Spleen (tissue), 11 donors: ENCODE results near the gene C1QTNF8. TPM values are rescaled to one million over a fixed set of nuclear protein-coding genes. Genes with fewer than 3 reads are reported as not detected.
"Not testable (repeated sequence)": the region's sequence is repeated elsewhere in the genome, so short reads cannot be mapped to it uniquely, and the experiment has no call there.

ENCODE experiments used
- DNase-seq: peaks from one replicate; pipeline ENCODE4 v3.0.0-alpha.2; 2020
- H3K27ac ChIP-seq, 8 donors: fragments of 200-600 bp; sonication (generic) in 7 of 8; 1 replicate in 4 of 8; 2 replicates in 4 of 8; pipeline versions ENCODE4 v1.5.0 to v1.8.0; 2016 to 2021; ENCODE audit warnings: inconsistent platforms in 4 of 8, mild to moderate bottlenecking in 4 of 8, moderate library complexity in 1 of 8
- H3K27me3 ChIP-seq, 7 donors: fragments of 200-600 bp; sonication (generic) in 6 of 7; replicated peaks in 1 of 7; 1 replicate in 4 of 7; 2 replicates in 3 of 7; pipeline versions ENCODE4 v1.5.0 to v1.8.0; 2016 to 2021; ENCODE audit warnings: inconsistent platforms in 3 of 7, mild to moderate bottlenecking in 1 of 7
- H3K36me3 ChIP-seq, 6 donors: fragments of 200-600 bp; sonication (generic) in 5 of 6; 1 replicate in 4 of 6; 2 replicates in 2 of 6; pipeline versions ENCODE4 v1.5.0 to v1.8.0; 2016 to 2021; ENCODE audit warnings: inconsistent platforms in 2 of 6
- H3K4me1 ChIP-seq, 6 donors: fragments of 200-600 bp; sonication (generic) in 5 of 6; 1 replicate in 3 of 6; 2 replicates in 3 of 6; pipeline versions ENCODE4 v1.5.0 to v1.8.0; 2016 to 2021; ENCODE audit warnings: inconsistent platforms in 3 of 6
- H3K4me3 ChIP-seq, 8 donors: fragments of 200-600 bp; sonication (generic) in 7 of 8; 1 replicate in 4 of 8; 2 replicates in 4 of 8; pipeline versions ENCODE4 v1.5.0 to v1.8.0; 2016 to 2021; ENCODE audit warnings: inconsistent platforms in 4 of 8, mild to moderate bottlenecking in 4 of 8, moderate library complexity in 2 of 8
- H3K9me3 ChIP-seq, 8 donors: fragments of 200-600 bp; sonication (generic) in 7 of 8; 1 replicate in 4 of 8; 2 replicates in 4 of 8; pipeline versions ENCODE4 v1.5.0 to v1.8.0; 2016 to 2021; ENCODE audit warnings: inconsistent platforms in 4 of 8
- POLR2A ChIP-seq, 3 donors: fragments of 450-650 bp; IDR thresholded peaks; one replicate each; pipeline ENCODE4 v1.5.1; 2017; ENCODE audit warnings: antibody characterized with exemption in 3 of 3, mild to moderate bottlenecking in 1 of 3
- POLR2AphosphoS5 ChIP-seq, 3 donors: sonication (generic); formaldehyde crosslinking; IDR thresholded peaks; one replicate each; pipeline ENCODE4 v1.5.1; 2017; ENCODE audit warnings: antibody characterized with exemption in 3 of 3
- WGBS, 5 donors: extraction: QIAGEN DNeasy Blood & Tissue Kit in 3 of 5; methylation state at CpG; one replicate each; pipeline versions ENCODE4 v1.1.5 to v1.1.7; 2013 to 2018; 5-methylcytosine and 5-hydroxymethylcytosine counted together
- intact Hi-C: fragments of 100-400 bp; cut with DNase I; formaldehyde crosslinking; loops from one replicate; pipeline ENCODE4 v1.15.0; 2023; ENCODE audit warnings: low total_unique reads
- polyA plus RNA-seq, 3 donors: library from polyadenylated mRNA; stranded (reverse); fragments of 200-250 nt; gene quantifications; one replicate each; pipeline ENCODE4 v1.2.1, GENCODE V29; 2013
- total RNA-seq, 7 donors: library from RNA; depleted of rRNA in 3 of 7; stranded (reverse); fragments of >200 nt in 3 of 7; fragmentation: NEBNext Ultra II Directional in 4 of 7; extraction: Animal tissue kit (Norgen Biotek cat#: 25700) in 4 of 7; gene quantifications; one replicate each; pipeline versions ENCODE4 v1.1.0 to v1.2.1, GENCODE V29; 2016 to 2021
- TF ChIP-seq, protein P1 (sequence below), 11 experiments: fragments of 200-600 bp in 7 of 11; fragments of 450-650 bp in 4 of 11; sonication (generic) in 4 of 11; IDR thresholded peaks in 8 of 11; conservative IDR thresholded peaks in 3 of 11; 1 replicate in 7 of 11; 2 replicates in 4 of 11; pipeline versions ENCODE4 v1.4.0 to v1.8.0; 2016 to 2021; ENCODE audit warnings: antibody characterized with exemption in 11 of 11, inconsistent platforms in 4 of 11, mild to moderate bottlenecking in 1 of 11
- donor health status: healthy with polysubstance abuse.
- donor health status: DM: no; HTN: no; CAD: no; lungs with moderate emphysema.
- donor health status: DM: no; HTN: no; CAD: no.
- donor health status: Bipolar disorder and iron deficiency.
- donor health status: healthy.
- donor health status: DM: no; HTN: no; CAD: no.
- donor health status: DM: yes; HTN: yes; CAD: no.

The C1QTNF8 gene
- total and polyA plus RNA-seq, 10 donors: not detected

- no peak overlapping the region for H3K27ac ChIP-seq
Observed at GRCh38 chr16:1094601-1095449, 1.2 kb downstream of the C1QTNF8 start.

DNA sequence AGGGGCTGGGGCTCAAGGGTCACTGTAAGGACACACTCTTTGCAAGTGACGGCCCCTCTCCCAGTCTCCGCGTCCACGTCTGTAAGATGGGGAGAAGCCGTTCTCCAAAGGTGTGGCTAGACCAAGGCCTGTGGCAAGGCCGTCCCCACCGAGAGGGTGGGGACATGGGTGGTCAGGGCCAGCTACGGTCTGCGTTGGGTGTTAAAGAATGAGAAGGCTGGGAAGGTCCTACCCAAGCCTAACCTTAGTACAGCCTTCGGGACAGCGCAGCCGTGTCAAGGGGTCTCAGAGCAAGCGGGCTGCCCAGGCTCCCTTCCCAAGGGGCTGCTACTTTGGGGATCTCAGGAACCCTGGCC lies 1.9 kb downstream of the C1QTNF8 start:
- Histone ChIP-seq H3K4me1 (peaks cover 0 to 15% (median 10%) of the 10 kb centered on the region in 6 donors), H3K27me3 (peaks cover 0 to 84% (median 20%) of the 10 kb centered on the region in 7 donors), H3K4me3 (no peak overlapping the region), H3K27ac (no peak overlapping the region), H3K9me3 (no peaks in the 10 kb centered on the region), H3K36me3 (no peaks in the 10 kb centered on the region)
- DNase-seq: no peak
- intact Hi-C loops: no loop called here
- no peak for TF ChIP-seq POLR2AphosphoS5 (IDR thresholded peaks at IDR 0.05)
- TF ChIP-seq, protein P1, sequence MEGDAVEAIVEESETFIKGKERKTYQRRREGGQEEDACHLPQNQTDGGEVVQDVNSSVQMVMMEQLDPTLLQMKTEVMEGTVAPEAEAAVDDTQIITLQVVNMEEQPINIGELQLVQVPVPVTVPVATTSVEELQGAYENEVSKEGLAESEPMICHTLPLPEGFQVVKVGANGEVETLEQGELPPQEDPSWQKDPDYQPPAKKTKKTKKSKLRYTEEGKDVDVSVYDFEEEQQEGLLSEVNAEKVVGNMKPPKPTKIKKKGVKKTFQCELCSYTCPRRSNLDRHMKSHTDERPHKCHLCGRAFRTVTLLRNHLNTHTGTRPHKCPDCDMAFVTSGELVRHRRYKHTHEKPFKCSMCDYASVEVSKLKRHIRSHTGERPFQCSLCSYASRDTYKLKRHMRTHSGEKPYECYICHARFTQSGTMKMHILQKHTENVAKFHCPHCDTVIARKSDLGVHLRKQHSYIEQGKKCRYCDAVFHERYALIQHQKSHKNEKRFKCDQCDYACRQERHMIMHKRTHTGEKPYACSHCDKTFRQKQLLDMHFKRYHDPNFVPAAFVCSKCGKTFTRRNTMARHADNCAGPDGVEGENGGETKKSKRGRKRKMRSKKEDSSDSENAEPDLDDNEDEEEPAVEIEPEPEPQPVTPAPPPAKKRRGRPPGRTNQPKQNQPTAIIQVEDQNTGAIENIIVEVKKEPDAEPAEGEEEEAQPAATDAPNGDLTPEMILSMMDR (IDR thresholded peaks at IDR 0.05 in 8 of 11, conservative IDR thresholded peaks at IDR 0.05 in 3 of 11): no peak
- 43 to 75% (median 61%) methylated on average over 5 to 13 of the region's 13 CpGs for WGBS, 5 donors

More at GRCh38 chr16:1094601-1095449, 1.2 kb downstream of the C1QTNF8 start:
- Histone ChIP-seq H3K27me3 (peaks cover 0 to 84% (median 18%) of the 10 kb centered on the region in 7 donors), H3K9me3 (no peaks in the 10 kb centered on the region), H3K4me1 (peaks cover 0 to 8% (median 4%) of the 10 kb centered on the region in 6 donors), H3K36me3 (no peaks in the 10 kb centered on the region), H3K4me3 (no peak overlapping the region)
- intact Hi-C loops: no loop called here
- TF ChIP-seq, protein P1 (IDR thresholded peaks at IDR 0.05 in 8 of 11, conservative IDR thresholded peaks at IDR 0.05 in 3 of 11): no peak
- TF ChIP-seq POLR2AphosphoS5 (IDR thresholded peaks at IDR 0.05) (no peak), POLR2A (IDR thresholded peaks at IDR 0.05) (no peak)
- no peak for DNase-seq
- 43 to 76% (median 65%) methylated on average over 11 to 29 of the region's 29 CpGs for WGBS, 5 donors

- no peak overlapping the region for H3K4me3 ChIP-seq
- no peaks in the 10 kb centered on the region for H3K36me3 ChIP-seq
- no peak for DNase-seq
- 36 to 66% (median 46%) methylated on average over 25 to 85 of the region's 85 CpGs for WGBS, 5 donors
- peaks cover 0 to 21% (median 11%) of the 10 kb centered on the region in 6 donors for H3K4me1 ChIP-seq
- H3K27me3 ChIP-seq: peaks cover 0 to 84% (median 26%) of the 10 kb centered on the region in 7 donors
- no peak overlapping the region for H3K27ac ChIP-seq
- H3K9me3 ChIP-seq: no peaks in the 10 kb centered on the region
- intact Hi-C loops: no loop called here
- TF ChIP-seq, protein P1 (IDR thresholded peaks at IDR 0.05 in 8 of 11, conservative IDR thresholded peaks at IDR 0.05 in 3 of 11): no peak
- TF ChIP-seq POLR2A (IDR thresholded peaks at IDR 0.05) (no peak), POLR2AphosphoS5 (IDR thresholded peaks at IDR 0.05) (no peak)
Observed at GRCh38 chr16:1093284-1094123, 2.5 kb downstream of the C1QTNF8 start.

DNA sequence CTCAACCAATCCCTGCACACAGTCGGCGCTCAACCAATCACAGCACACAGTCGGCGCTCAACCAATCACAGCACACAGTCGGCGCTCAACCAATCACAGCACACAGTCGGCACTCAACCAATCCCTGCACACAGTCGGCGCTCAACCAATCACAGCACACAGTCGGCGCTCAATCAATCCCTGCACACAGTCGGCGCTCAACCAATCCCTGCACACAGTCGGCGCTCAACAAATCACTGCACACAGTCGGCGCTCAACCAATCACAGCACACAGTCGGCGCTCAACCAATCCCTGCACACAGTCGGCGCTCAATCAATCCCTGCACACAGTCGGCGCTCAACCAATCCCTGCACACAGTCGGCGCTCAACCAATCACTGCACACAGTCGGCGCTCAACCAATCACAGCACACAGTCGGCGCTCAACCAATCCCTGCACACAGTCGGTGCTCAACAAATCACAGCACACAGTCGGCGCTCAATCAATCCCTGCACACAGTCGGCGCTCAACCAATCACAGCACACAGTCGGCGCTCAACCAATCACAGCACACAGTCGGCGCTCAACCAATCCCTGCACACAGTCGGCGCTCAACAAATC lies 3.3 kb downstream of the C1QTNF8 start:
- DNase-seq, H3K36me3 ChIP-seq, intact Hi-C loops, H3K4me3 ChIP-seq, H3K9me3 ChIP-seq, H3K27ac ChIP-seq: not testable (repeated sequence)
- H3K4me1 ChIP-seq: peaks cover 0 to 26% (median 11%) of the 10 kb centered on the region in 6 donors
- WGBS, 5 donors: 91 to 97% (median 96%) methylated on average over 27 to 33 of the region's 40 CpGs
- peaks cover 0 to 84% (median 33%) of the 10 kb centered on the region in 7 donors for H3K27me3 ChIP-seq
